NB4 (cell line): ENCODE results near the gene ARHGEF17.

Source experiments
- POLR2A ChIP-seq: IDR thresholded peaks from 2 replicates; pipeline ENCODE4 v1.6.1; 2011; ENCODE audit warnings: mild to moderate bottlenecking; ENCODE audit not compliant: insufficient read length; ENCODE audit errors: extremely low read depth
- TF ChIP-seq, protein P1 (sequence below): IDR thresholded peaks from one replicate; pipeline ENCODE4 v1.5.1; 2012; ENCODE audit warnings: low read depth, low read length

- TF ChIP-seq, protein P1, sequence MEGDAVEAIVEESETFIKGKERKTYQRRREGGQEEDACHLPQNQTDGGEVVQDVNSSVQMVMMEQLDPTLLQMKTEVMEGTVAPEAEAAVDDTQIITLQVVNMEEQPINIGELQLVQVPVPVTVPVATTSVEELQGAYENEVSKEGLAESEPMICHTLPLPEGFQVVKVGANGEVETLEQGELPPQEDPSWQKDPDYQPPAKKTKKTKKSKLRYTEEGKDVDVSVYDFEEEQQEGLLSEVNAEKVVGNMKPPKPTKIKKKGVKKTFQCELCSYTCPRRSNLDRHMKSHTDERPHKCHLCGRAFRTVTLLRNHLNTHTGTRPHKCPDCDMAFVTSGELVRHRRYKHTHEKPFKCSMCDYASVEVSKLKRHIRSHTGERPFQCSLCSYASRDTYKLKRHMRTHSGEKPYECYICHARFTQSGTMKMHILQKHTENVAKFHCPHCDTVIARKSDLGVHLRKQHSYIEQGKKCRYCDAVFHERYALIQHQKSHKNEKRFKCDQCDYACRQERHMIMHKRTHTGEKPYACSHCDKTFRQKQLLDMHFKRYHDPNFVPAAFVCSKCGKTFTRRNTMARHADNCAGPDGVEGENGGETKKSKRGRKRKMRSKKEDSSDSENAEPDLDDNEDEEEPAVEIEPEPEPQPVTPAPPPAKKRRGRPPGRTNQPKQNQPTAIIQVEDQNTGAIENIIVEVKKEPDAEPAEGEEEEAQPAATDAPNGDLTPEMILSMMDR: no peak
- no peak for TF ChIP-seq POLR2A
Measured at GRCh38 chr11:73401217-73401923, 93.3 kb downstream of the ARHGEF17 start.
